Stimulated activated CD8-positive, alpha-beta memory T cell treated with anti-CD3 and anti-CD28 coated beads, Interleukin-15, amount 100 ng/mL, for 24 hours (primary cell): ENCODE data around the gene TNFSF9.
A peak's percentile ranks its signal among the peaks of the same experiment; 100 is the strongest.
"Not testable (repeated sequence)": the region's sequence is repeated elsewhere in the genome, so short reads cannot be mapped to it uniquely, and the experiment has no call there.

Experiments used
- DNase-seq: peaks from one replicate; pipeline ENCODE4 v3.0.0-alpha.2; 2020; ENCODE audit warnings: low read depth

Gene TNFSF9

DNA sequence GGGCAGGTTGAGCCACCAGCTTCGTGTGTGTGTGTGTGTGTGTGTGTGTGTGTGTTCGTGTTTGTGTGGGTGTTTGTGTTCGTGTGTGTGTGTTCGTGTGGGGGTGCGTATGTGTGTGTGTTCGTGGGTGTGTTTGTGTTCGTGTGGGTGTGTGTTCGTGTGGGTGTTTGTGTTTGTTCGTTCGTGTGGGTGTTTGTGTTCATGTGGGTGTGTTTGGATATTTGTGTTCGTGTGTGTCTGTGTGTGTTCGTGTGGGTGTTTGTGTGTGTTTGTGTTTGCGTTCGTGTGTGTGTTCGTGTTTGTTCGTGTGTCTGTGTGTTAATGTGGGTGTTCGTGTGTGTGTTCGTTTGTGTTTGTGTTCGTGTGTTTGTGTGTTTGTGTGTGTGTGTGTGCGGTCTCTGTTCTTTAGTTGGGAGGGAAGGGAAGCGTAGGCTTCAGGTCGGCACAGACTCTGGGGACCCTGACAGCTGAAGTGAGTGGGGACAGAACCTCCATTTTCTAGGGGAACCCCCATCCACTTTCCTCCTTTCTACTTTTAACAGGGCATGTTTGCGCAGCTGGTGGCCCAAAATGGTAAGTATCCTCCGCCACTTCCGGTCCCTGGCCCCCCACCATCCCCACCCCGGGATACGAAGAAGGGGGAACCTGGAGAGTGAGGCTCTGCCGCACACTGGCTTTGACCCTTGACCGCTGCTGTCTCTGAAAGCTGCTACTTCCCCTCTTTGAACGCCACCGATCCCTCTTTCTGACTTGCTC lies 1.6 kb downstream of the TNFSF9 start:
- DNase-seq, result no peak

DNA sequence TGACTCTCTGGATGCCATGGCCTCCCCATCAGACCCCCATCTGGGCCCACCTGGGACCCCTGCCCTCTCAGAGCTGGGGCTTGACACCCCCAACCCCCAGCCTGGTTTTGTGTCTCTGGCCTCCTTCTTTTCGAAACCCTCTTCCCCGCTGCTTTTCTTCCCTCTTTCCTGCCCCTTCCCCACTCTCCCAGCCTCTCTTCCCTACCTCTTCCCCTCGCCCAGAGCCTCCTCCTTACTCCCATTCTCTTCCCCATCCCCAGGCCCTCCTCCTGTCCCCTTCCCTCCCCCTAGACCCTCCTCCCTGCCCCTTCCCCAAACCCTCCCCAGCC lies 2.1 kb downstream of the TNFSF9 start:
- no peak for DNase-seq

DNA sequence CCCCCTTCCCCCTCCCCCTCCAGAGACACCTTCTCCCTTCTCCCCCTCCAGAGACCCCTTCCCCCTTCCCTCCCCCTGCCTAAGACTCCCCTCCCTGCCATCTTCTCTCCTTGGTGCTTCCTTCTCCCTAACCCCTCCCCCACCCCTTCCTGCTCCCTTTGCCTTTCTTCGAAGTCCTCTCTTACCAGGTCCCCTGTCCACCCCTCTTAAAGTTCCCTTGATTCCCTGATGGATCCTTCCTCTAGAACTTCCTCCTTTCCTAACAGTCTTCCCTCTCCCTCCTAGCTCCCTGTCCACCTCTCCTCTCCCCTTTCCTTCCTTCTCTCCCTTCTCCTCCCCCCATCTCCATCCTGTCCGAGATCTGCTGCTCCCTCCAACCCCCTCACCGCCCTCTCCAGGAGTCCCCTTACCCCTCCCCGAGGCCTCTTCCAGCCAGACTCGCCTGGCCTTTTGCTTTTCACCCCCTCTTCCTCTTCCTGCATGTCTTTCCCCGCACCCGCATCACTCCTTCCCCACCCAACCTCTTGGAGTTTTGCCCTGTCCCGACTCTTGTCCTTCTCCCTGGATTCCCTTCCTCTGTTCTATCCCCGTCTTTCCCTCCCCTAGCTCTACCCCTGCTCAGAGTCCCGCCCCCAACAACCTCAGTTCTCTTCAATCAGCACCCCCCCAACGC lies 3.1 kb downstream of the TNFSF9 start:
- DNase-seq, result no peak

DNA sequence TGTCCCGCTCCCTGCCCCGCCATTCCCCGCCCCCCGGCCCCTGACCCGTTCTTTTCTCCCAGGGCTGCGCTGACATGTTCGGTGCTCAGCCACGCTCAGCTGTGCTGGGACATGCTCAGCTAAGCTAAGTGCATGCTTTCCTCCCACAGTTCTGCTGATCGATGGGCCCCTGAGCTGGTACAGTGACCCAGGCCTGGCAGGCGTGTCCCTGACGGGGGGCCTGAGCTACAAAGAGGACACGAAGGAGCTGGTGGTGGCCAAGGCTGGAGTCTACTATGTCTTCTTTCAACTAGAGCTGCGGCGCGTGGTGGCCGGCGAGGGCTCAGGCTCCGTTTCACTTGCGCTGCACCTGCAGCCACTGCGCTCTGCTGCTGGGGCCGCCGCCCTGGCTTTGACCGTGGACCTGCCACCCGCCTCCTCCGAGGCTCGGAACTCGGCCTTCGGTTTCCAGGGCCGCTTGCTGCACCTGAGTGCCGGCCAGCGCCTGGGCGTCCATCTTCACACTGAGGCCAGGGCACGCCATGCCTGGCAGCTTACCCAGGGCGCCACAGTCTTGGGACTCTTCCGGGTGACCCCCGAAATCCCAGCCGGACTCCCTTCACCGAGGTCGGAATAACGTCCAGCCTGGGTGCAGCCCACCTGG lies 3.7 kb downstream of the TNFSF9 start:
- DNase-seq, result no peak

DNA sequence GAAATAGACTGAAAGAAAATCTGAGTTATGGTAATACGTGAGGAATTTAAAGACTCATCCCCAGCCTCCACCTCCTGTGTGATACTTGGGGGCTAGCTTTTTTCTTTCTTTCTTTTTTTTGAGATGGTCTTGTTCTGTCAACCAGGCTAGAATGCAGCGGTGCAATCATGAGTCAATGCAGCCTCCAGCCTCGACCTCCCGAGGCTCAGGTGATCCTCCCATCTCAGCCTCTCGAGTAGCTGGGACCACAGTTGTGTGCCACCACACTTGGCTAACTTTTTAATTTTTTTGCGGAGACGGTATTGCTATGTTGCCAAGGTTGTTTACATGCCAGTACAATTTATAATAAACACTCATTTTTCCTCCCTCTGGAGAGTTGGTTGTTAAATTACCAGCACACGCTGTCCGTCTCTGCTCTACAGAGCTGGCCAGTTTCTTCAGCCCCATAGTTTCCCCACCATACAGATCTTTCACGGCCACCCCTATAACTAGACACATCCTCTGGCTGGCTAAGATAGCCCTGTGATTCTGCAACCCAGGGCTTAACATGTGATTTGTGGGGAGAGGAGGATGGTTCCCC lies 4.8 kb downstream of the TNFSF9 start:
- DNase-seq, result no peak

DNA sequence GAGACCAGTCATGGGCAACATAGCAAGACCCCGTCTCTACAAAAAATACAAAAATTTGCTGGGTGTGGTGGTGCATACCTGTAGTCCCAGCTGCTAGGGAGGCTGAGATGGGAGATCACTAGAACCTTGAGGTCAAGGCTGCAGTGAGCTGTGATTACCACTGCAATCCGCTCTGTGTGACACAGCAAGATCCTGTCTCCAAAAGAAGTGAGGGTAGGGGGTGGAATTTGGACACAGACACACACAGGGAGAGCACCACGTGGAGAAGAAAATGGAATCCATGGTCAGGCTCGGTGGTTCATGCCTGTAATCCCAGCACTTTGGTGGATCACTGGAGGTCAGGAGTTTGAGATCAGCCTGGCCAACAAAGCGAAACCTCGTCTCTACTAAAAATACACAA lies 8.7 kb downstream of the TNFSF9 start:
- DNase-seq, result no peak

DNA sequence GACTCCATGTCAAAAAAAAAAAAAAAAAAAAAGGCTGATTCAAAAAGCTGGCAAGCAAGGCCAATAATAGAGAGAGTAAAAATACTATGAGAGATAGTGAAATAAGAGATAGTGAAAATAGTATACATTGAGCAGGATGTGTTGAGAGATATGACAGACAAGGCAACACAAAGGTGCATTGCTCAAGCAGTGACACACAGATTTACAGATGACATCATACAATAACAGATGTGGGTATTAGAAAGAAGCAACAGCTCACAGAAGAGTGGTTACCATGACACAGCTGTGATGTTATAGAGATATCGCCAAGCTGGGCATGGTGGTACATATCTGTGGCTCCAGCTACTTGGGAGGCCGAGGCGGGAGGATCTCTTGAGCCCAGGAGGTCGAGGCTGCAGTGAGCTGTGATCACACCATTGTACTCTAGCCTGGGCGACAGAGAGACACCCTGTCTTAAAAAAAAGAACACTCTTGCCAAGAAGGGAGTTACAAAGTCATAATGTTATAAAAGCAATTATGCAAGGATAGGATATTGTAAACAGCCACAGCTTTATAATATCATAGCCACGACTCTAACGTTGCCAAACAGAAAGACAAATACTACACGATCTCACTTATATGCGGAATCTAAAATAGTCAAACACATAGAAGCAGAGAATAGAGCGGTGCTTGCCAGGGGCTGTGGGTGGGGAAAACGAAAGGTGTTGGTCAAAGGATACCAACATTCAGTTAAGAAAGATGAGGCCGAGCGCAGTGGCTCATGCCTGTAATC lies 10.3 kb downstream of the TNFSF9 start:
- DNase-seq, result no peak

DNA sequence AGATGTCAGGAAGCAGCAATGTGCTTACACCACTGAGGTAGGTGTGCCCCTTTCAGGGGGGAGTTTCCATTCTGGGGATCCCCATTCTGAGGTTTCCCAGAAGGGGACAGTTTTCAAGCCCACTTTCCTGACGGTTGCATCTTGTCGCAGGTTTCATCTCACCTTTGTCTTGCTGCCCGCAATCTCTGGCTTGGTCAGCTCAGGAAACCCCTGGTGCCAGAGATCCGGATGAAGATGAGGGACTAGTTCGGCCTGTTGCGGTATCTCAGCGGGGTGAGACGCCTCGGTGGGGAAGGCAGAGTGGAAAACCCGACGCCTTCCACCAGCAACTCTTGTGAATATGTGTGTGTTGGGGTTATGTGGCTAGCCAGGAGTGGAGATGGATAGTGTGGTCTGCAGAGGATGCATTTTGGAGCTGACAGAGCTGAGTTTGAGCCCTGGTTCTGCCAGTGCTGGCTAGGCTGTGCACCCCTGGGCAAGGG lies 13.1 kb downstream of the TNFSF9 start:
- no peak for DNase-seq

DNA sequence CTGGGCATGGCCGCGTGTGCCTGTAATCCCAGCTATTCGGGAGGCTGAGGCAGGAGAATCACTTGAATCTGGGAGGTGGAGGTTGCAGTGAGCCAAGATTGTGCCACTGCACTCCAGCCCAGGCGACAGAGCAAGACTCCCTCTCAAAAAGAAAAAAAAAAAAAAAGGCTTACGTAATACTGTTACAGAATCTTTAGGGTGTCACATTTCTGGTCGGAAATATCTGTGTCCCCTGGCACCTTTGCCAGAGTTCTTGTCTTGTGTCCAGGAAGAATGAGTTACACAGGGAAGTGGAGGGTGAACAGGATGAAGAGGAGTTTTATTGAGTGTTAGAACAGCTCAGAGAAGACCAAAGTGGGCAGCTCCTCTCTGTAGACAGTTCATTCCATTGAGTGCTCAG lies 19.9 kb downstream of the TNFSF9 start:
- not testable (repeated sequence) for DNase-seq

DNA sequence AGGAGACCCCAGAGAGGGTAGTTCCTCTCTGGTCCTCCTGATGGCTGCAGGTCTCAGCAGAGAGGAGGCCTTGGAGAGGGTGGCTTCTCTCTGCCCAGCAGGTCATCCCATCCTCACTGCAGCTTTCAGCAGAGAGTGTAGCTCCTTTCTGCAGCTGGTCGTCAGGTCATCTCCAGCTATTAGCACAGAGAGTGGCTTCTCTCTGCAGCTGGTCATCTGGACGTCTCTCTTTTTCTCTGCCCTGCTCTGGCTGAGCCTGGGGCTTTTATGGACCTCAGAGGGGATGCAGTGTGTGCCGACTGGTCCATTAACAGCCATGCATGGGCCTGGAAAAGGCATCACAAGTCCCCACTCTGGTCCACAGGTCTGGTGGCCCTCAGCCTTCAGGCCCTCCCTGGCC lies 20.3 kb downstream of the TNFSF9 start:
- no peak for DNase-seq

DNA sequence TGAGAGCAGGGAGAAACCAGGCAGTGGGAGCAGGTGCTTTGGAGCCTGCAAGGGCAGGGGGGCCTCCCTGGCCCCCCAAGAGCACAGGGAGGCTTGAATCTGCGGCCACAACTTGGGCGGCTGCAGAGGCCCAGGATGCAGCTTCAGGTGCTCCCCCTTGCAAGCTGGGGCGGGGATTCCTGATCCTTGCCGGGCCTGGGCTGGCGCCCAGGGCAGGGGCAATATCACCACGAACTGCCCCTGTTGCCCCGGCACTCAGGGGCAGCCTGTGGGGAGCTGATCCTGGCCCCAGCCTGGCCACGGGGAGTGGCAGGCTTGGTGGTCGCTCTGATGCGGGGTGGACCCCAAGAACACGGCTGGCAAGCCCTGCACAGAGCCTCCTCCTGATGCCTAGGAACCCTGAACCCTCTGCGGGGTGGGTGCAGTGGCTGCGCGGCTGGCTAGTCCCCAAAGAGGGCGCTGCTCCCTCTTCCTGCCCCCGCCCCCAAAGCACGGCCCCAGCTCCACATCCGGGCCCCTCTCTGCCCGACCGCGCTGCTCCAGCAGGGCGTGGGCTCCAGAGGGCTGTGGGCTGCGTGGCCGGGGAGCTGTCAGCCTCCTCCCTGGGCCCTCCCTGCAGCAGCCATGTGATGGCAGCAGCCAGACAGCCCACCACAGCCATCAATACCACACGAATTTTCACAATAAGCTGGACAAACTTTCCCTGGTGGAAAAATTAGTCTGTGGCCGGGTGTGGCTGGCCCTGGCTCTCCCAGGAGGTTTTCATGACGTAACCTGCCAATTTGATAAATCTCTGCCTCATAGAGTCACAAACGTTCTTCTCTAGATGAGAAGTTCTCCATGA lies 21.0 kb downstream of the TNFSF9 start:
- DNase-seq, result peak; percentile 19

DNA sequence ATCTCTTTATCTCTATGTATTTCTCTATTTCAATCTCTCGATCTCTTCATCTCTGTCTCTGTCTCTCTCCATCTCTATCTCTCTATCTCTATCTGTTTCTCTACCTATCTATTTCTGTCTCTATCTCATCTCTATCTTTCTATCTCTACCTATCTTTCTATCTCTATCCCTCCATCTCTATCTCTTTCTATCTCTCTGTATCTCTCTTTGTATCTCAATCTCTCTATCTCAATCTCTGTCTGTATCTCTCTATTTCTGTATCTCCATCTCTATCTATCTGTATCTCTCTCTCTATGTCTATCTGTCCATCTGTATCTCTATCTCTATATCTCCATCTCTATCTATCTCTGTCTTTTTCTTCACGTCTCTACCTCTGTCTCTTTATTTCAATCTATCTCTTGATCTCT lies 25.2 kb downstream of the TNFSF9 start:
- no peak for DNase-seq

DNA sequence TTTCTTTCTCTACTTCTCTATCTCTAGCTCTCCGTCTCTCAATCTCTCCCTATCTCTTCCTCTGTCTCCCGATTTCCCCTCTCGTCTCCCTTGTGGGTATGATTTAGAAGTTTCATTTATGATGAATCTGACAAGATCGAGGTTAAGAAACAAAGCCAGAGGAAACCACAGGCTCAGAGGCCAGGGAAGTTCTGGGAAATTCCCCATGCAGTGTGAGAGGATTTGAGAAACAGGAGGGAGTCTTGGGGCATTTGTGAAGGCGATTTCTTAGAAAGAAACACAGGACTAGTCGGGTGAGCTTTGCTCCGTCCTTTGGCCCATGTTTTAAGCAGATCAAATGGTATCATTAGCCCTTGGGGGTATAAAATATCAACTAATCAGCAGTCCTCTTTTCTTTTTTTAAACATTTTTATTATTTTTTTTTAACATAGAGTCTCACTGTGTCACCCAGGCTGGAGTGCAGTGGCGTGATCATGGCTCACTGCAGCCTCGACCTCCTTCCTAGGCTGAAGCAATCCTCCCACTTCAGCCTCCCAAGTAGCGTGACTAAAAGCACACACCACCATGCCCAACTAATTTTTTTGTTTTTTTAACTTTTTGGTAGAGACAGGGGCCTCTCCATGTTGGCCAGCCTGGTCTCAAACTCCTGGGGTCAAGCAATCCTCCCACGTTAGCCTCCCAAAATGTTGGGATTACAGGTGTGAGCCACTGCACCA lies 25.8 kb downstream of the TNFSF9 start:
- no peak for DNase-seq

DNA sequence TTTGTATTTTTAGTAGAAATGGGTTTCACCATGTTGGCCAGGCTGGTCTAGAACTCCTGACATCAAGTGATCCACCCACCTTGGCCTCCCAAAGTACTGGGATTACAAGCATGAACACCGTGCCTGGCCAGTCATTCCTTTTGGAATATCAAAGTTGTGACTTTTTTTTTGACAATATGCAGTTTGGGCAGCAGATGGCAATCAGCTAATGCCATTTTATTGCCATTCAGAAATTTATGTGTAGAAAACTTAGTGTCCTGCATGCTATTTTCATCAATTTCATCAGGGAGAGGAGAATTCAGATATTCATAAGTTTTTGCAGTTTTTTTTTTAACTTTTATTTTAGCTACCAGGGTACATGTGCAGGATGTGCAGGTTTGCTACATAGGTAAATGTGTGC lies 31.6 kb downstream of the TNFSF9 start:
- DNase-seq, result not testable (repeated sequence)

DNA sequence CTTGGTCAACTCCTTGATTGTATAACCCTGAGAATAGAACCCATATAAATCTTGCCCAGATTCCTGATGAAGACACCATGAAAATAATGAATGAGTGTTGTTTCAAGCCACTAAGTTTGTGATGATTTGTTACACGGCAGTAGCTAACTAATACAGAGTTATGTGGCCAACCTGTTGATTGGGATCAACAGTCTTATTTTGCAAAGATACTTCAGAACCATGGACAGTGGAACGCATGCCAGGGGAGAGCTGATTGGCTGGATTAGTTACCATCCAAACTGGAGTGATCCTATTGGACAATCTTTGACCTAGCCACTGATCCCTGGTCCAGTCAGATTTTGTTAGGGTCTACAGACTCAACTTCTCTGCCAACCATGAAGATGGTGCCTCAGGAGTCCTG lies 33.6 kb downstream of the TNFSF9 start:
- DNase-seq, result no peak

DNA sequence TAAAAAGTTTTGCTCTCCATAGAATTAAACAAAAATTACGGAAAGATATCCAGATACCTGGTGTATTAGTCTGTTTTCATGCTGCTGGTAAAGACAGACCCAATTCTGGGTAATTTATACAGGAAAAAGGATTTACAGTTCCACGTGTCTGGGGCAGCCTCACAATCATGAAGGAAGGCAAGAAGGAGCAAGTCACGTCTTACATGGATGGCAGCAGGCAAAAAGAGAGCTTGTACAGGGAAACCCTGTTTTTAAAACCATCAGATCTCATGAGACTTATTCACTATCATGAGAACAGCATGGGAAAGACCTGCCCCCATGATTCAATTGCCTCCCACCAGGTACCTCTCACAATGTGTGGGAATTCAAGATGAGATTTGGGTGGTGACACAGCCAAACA lies 35.9 kb downstream of the TNFSF9 start:
- not testable (repeated sequence) for DNase-seq

DNA sequence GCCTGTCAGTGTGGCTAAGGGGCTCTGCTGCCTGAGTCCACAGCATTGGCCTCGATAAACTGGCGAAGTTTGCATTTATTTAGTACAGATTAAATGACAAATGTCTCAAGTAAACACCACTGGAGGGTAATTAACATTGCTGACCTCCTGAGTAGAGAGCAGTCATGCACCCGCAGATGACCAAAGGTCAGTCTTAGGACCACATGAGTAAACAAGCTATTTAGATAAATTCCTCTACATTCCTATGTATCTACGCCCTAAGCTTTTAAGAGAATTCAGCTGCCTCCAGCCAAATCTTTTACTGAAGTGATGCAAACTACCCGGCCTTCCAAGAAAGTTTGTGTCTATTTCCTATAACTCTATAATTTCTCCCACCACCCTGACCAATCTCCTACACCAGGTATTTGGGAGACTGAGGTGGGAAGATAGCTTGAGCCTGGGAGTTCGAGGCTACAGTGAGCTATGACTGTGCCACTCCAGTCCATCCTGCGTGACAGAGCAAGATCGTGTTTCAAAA lies 37.2 kb downstream of the TNFSF9 start:
- DNase-seq, result no peak

DNA sequence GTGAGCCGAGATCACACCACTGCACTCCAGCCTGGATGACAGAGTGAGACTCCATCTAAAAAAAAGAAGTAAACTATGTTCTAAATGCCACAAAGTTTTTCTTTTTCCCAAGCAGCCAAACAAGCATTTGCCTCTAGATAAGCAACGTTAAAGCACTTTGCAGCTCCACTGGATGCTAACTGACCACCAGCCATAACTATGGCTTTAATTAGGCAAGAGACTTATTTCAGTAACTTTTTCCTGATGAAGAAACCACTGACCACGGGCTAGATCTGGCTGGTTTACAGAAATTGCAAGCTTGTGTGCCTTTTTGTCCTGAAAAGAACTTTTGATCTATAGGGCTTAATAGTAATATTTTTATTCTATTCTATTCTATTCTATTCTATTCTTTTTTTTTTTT lies 38.0 kb downstream of the TNFSF9 start:
- no peak for DNase-seq

DNA sequence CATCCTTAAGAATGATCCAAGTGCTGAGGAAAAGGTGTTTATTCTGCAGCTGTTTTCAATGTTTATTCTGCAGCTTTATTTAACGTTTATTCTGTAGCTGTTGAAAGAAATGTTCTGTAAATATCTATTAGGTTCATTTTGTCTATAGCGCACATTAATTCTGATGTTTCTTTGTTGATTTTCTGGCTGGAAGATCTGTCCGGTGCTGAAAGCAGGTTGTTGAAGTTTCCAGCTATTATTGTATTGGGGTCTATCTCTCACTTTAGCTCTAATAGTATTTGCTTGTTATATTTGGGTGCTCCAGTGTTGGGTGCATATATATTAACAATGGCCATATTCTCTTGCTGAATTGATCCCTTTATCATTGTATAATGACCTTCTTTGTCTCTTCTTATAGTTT lies 39.9 kb downstream of the TNFSF9 start:
- no peak for DNase-seq

DNA sequence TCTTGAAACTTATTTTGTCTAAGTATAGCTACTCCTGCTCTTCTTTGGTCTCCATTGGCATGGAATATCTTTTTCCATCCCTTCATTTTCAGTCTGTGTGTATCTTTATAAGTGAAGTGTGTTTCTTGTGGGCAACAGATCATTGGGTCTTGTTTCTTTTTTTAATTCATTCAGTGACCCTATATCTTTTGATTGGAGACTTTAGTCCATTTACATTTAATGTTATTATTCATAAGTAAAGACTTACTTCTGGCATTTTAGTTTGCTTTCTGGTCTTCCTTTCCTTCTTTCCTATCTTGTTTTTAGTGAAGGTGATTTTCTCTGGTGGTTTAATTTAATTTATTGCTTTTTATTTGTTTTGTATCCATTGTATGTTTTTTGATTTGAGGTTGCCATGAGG lies 40.3 kb downstream of the TNFSF9 start:
- no peak for DNase-seq
